ENCODE data around the gene MN1. TPM values are rescaled to one million over a fixed set of nuclear protein-coding genes. Genes with fewer than 3 reads are reported as not detected.

The MN1 gene
- total and polyA plus RNA-seq, 2 of the 4 experiments (the other 2 are of a cell fraction), result 0.36 to 1.3 TPM

DNA sequence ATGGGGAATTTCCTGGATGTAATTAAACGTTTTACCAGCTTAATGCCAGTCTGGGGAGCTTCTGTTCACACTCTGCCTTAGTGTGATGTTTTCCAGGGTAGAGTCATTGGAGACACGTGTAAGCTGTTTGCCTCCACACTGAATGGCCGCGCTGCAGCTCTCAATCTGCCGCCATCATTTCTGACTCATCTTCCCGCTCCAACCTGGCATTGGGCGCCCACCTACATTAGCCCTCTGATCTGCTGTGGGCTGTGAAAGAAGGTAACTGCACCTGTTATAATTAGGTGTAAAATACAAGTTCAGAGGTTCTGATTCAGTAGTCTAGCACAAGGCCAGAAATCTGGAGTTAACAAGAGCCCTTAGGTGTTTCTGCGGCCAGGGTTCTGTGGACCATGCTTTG is 54.6 kb downstream of the MN1 start:
- Histone ChIP-seq H2BK15ac (ENCODE audit: low read depth, low read length) (no peak overlapping the region), H2AK5ac (ENCODE audit: low read depth, low read length) (no peak overlapping the region), H3K18ac (ENCODE audit: low read depth, low read length) (no peak overlapping the region), H3K9ac (ENCODE audit: low read depth, low read length) (no peak overlapping the region), H3K4me2 (ENCODE audit: low read depth, low read length) (no peak overlapping the region), H3K36me3 (ENCODE audit: control insufficient read depth, insufficient read depth, low read length) (peaks cover 2% of the 10 kb centered on the region; the same call in 1 of the 2 replicates), H4K5ac (ENCODE audit: low read depth, low read length) (no peak overlapping the region), H2AK9ac (replicated peaks; ENCODE audit: low read depth, low read length, poor library complexity) (no peak overlapping the region), H4K91ac (ENCODE audit: insufficient read depth, low read depth, low read length) (no peak overlapping the region), H3K4me3 (ENCODE audit: insufficient read depth, low read depth, low read length) (no peak overlapping the region), H2BK120ac (ENCODE audit: low read depth, low read length) (no peak overlapping the region), H3K56ac (ENCODE audit: extremely low read depth, insufficient read depth, low read length) (no peak overlapping the region), H2AFZ (replicated peaks; ENCODE audit: low read length, poor library complexity) (no peak overlapping the region), H3K4me1 (ENCODE audit: control insufficient read depth, insufficient read depth, low read length) (peaks cover 17% of the 10 kb centered on the region), H2BK5ac (ENCODE audit: low read depth, low read length, poor library complexity, severe bottlenecking) (no peak overlapping the region), H4K20me1 (ENCODE audit: insufficient read depth, low read length) (0 out of 2 replicates have a peak, but pooled peaks cover 5% of the 10 kb centered on the region), H3K9me3 (ENCODE audit: control insufficient read depth, insufficient read depth, low read length) (no peaks in the 10 kb centered on the region), H3K4ac (ENCODE audit: low read depth, low read length) (no peak overlapping the region), H3K27me3 (ENCODE audit: control insufficient read depth, insufficient read depth, low read length) (no peaks in the 10 kb centered on the region), H3K27ac (ENCODE audit: insufficient read depth, low read length) (no peak overlapping the region), H4K8ac (ENCODE audit: low read depth in 2 of 2, low read length in 2 of 2) (no peak overlapping the region), H3K23ac (ENCODE audit: low read depth, low read length) (no peak overlapping the region), H3K9me1 (ENCODE audit: insufficient read depth, low read length) (no peaks in the 10 kb centered on the region), H2BK20ac (ENCODE audit: low read depth, low read length) (no peak overlapping the region), H3K79me1 (ENCODE audit: low read depth in 1 of 2, low read length in 2 of 2) (no peaks in the 10 kb centered on the region), H3K14ac (replicated peaks; ENCODE audit: low read depth, low read length) (no peak overlapping the region)
- TF ChIP-seq MAFK (IDR thresholded peaks at IDR 0.05; ENCODE audit: low read depth, low read length) (no peak), RFX5 (IDR thresholded peaks at IDR 0.05; ENCODE audit: low read depth, low read length) (no peak), BHLHE40 (IDR thresholded peaks at IDR 0.05; ENCODE audit: low read depth, low read length) (no peak), SMC3 (IDR thresholded peaks at IDR 0.05; ENCODE audit: low read depth, low read length) (no peak), NFE2L2 (IDR thresholded peaks at IDR 0.05; ENCODE audit: low read depth, low read length) (no peak), RCOR1 (IDR thresholded peaks at IDR 0.05; ENCODE audit: insufficient replicate concordance, low read length) (no peak), CHD1 (IDR thresholded peaks at IDR 0.05; ENCODE audit: low read depth, low read length) (no peak)
- TF ChIP-seq, protein P1, sequence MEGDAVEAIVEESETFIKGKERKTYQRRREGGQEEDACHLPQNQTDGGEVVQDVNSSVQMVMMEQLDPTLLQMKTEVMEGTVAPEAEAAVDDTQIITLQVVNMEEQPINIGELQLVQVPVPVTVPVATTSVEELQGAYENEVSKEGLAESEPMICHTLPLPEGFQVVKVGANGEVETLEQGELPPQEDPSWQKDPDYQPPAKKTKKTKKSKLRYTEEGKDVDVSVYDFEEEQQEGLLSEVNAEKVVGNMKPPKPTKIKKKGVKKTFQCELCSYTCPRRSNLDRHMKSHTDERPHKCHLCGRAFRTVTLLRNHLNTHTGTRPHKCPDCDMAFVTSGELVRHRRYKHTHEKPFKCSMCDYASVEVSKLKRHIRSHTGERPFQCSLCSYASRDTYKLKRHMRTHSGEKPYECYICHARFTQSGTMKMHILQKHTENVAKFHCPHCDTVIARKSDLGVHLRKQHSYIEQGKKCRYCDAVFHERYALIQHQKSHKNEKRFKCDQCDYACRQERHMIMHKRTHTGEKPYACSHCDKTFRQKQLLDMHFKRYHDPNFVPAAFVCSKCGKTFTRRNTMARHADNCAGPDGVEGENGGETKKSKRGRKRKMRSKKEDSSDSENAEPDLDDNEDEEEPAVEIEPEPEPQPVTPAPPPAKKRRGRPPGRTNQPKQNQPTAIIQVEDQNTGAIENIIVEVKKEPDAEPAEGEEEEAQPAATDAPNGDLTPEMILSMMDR (conservative IDR thresholded peaks at IDR 0.05; ENCODE audit: low read depth, low read length), result no peak
- TF ChIP-seq, protein P2, sequence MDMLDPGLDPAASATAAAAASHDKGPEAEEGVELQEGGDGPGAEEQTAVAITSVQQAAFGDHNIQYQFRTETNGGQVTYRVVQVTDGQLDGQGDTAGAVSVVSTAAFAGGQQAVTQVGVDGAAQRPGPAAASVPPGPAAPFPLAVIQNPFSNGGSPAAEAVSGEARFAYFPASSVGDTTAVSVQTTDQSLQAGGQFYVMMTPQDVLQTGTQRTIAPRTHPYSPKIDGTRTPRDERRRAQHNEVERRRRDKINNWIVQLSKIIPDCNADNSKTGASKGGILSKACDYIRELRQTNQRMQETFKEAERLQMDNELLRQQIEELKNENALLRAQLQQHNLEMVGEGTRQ (IDR thresholded peaks at IDR 0.05; ENCODE audit: low read depth, low read length), result no peak
- ATAC-seq (ENCODE audit: low read depth) (no peak), DNase-seq (no peak)
- BruUV-seq (replicated peaks), result no TSS peak
- in situ Hi-C loops (cut with MboI; ENCODE audit: low sequenced_read_pairs), result no loop called here
- dilution Hi-C loops (cut with HindIII; ENCODE audit: low sequenced_read_pairs, unreplicated experiment), result no loop called here
- intact Hi-C loops (cut with micrococcal nuclease), result no loop called here
- CTCF ChIA-PET, result no interaction called here
- WGBS, 2 experiments (ENCODE audit: extremely low coverage in 2 of 2, insufficient read length in 1 of 2), result 100% methylated on average over 1 of the region's 8 CpGs; no CpG with 5 or more reads in 1 of the 2 experiments
- POLR2A ChIA-PET (ENCODE audit: unreplicated experiment), result no interaction called here
